ENCODE data around the gene SARDH. TPM values are rescaled to one million over a fixed set of nuclear protein-coding genes. Genes with fewer than 3 reads are reported as not detected.

The SARDH gene
- total and polyA plus RNA-seq, 2 of the 13 experiments (the other 11 are each of a cell fraction or from before 2014, with no cell fraction given), result 11.6 to 34.9 TPM

GRCh38 chr9:133686642-133687575 lies 51.2 kb downstream of the SARDH start:
- no peaks in the 10 kb centered on the region; the same call in 1 of the 2 replicates for H4K20me1 ChIP-seq (ENCODE audit: insufficient read depth, low read length)
- H2AFZ ChIP-seq (ENCODE audit: low read length), result no peak overlapping the region
- no peaks in the 10 kb centered on the region for H3K79me2 ChIP-seq (ENCODE audit: insufficient read depth, low read length)
- H3K4me3 ChIP-seq (replicated peaks in 1 of 3; ENCODE audit: insufficient read depth in 1 of 3, low read depth in 2 of 3, low read length in 3 of 3), result no peak overlapping the region
- H3K4me2 ChIP-seq (ENCODE audit: low read depth, low read length), result no peak overlapping the region
- no TSS peak for BruUV-seq (replicated peaks)
- H3K9me3 ChIP-seq (ENCODE audit: low read length), result no peaks in the 10 kb centered on the region
- intact Hi-C loops (cut with micrococcal nuclease; ENCODE audit: unreplicated experiment) (no loop called here), in situ Hi-C loops (cut with HindIII; ENCODE audit: extremely low pct_ligation_motif_present, low pct_unique_long_range_greater_than_20kb) (no loop called here)
- H3K27me3 ChIP-seq (ENCODE audit: control insufficient read depth in 1 of 2, insufficient read depth in 2 of 2, low read length in 2 of 2), result no peaks in the 10 kb centered on the region
- peaks cover 12% of the 10 kb centered on the region in 2 experiments for H3K36me3 ChIP-seq (replicated peaks in 1 of 2; ENCODE audit: control insufficient read depth in 1 of 2, insufficient read depth in 2 of 2, low read length in 2 of 2)
- H3K27ac ChIP-seq (ENCODE audit: extremely low read length, insufficient read depth, low read length), result no peak overlapping the region
- ATAC-seq, result no peak
- no peak for FAIRE-seq
- ChIA-PET CTCF (ENCODE audit: low intra/inter-chr PET ratio, low total read pairs) (no interaction called here), POLR2A (no interaction called here)
- 96% methylated on average over 15 of the region's 24 CpGs for WGBS (ENCODE audit: low lambda C conversion rate)
- H3K9ac ChIP-seq (ENCODE audit: insufficient read depth, low read depth, low read length), result no peak overlapping the region
- no peak for DNase-seq (ENCODE audit: low spot score)
- no peaks in the 10 kb centered on the region for H3K4me1 ChIP-seq (ENCODE audit: insufficient read depth, low read length)
- no peak for TF ChIP-seq ZNF652 (CRISPR knock-in tag; IDR thresholded peaks at IDR 0.05; ENCODE audit: borderline replicate concordance, low read depth)
- no peak for TF ChIP-seq ZHX1 (CRISPR knock-in tag; IDR thresholded peaks at IDR 0.05; ENCODE audit: low read depth)
- TF ChIP-seq MXI1 (IDR thresholded peaks at IDR 0.05; ENCODE audit: borderline replicate concordance, low read depth, low read length), result no peak
- TF ChIP-seq ZNF234 (CRISPR knock-in tag; conservative IDR thresholded peaks at IDR 0.05), result no peak
- TF ChIP-seq ZBTB8A (CRISPR knock-in tag; IDR thresholded peaks at IDR 0.05; ENCODE audit: borderline replicate concordance, low read depth), result no peak
- TF ChIP-seq ZBTB10 (CRISPR knock-in tag; IDR thresholded peaks at IDR 0.05; ENCODE audit: borderline replicate concordance), result no peak
- TF ChIP-seq REXO4 (CRISPR knock-in tag; IDR thresholded peaks at IDR 0.05; ENCODE audit: borderline replicate concordance), result no peak
- no peak for TF ChIP-seq KAT8 (CRISPR knock-in tag; IDR thresholded peaks at IDR 0.05)
- no peak for TF ChIP-seq ZNF124 (CRISPR knock-in tag; IDR thresholded peaks at IDR 0.05)
- no peak for TF ChIP-seq ZNF333 (CRISPR knock-in tag; IDR thresholded peaks at IDR 0.05; ENCODE audit: borderline replicate concordance)
- no peak for TF ChIP-seq KLF11 (CRISPR knock-in tag; IDR thresholded peaks at IDR 0.05)
- TF ChIP-seq FUBP1 (CRISPR knock-in tag; IDR thresholded peaks at IDR 0.05; ENCODE audit: borderline replicate concordance), result no peak
- TF ChIP-seq ZFX (CRISPR knock-in tag; IDR thresholded peaks at IDR 0.05; ENCODE audit: low read depth), result no peak
- no peak for TF ChIP-seq ZFAT (CRISPR knock-in tag; conservative IDR thresholded peaks at IDR 0.05)
- no peak for TF ChIP-seq ETS1 (CRISPR knock-in tag; IDR thresholded peaks at IDR 0.05)
